Activated T-cell treated with anti-CD3 and anti-CD28 coated beads, Interleukin-2, amount 50 U/mL, for 4 hours (primary cell): ENCODE results near the gene CDT1. TPM values are rescaled to one million over a fixed set of nuclear protein-coding genes. Genes with fewer than 3 reads are reported as not detected.

Experiments used
- ATAC-seq, 2 donors: fragments of 200-7000 bp; cut with Tn5 transposase; one replicate each; pipeline ENCODE4 v1.10.0; 2021
- DNase-seq: peaks from one replicate; pipeline ENCODE4 v3.0.0-alpha.2; 2020
- H3K27me3 Mint-ChIP-seq: one replicate; pipeline ENCODE4 v1.8.0; 2021; ENCODE audit warnings: low read depth, mixed read lengths
- H3K36me3 Mint-ChIP-seq: one replicate; pipeline ENCODE4 v1.8.0; 2022; ENCODE audit warnings: mixed read lengths; ENCODE audit not compliant: insufficient read depth
- H3K4me1 Mint-ChIP-seq: one replicate; pipeline ENCODE4 v1.8.0; 2021; ENCODE audit warnings: low read depth, mixed read lengths
- H3K4me3 Mint-ChIP-seq: one replicate; pipeline ENCODE4 v1.8.0; 2021; ENCODE audit warnings: mild to moderate bottlenecking, moderate library complexity, mixed read lengths
- H3K9me3 Mint-ChIP-seq: one replicate; pipeline ENCODE4 v1.8.0; 2021; ENCODE audit warnings: mixed read lengths
- total RNA-seq, 3 donors: library from RNA; stranded (reverse); gene quantifications; one replicate each; pipeline ENCODE4 v1.2.1, GENCODE V29; 2021

The CDT1 gene
- total RNA-seq, 3 donors from 2014 or later = 81.0 to 96.4 (median 87.2) TPM

- ATAC-seq = no peak
- Mint-ChIP-seq H3K36me3 (peaks cover 3% of the 10 kb centered on the region), H3K9me3 (no peaks in the 10 kb centered on the region), H3K4me1 (peaks cover 3% of the 10 kb centered on the region), H3K4me3 (no peak overlapping the region), H3K27me3 (no peaks in the 10 kb centered on the region)
- no peak for DNase-seq
Measured at GRCh38 chr16:88848557-88848956, 45.0 kb downstream of the CDT1 start.

GRCh38 chr16:88850531-88851199, 47.1 kb downstream of the CDT1 start:
- Mint-ChIP-seq H3K27me3 (no peaks in the 10 kb centered on the region), H3K9me3 (no peaks in the 10 kb centered on the region), H3K4me3 (no peak overlapping the region), H3K4me1 (peaks cover 12% of the 10 kb centered on the region), H3K36me3 (peaks cover 3% of the 10 kb centered on the region)
- DNase-seq (no peak), ATAC-seq (no peak)

- Mint-ChIP-seq H3K36me3 (peaks cover 3% of the 10 kb centered on the region), H3K9me3 (no peaks in the 10 kb centered on the region), H3K27me3 (no peaks in the 10 kb centered on the region), H3K4me1 (peaks cover 14% of the 10 kb centered on the region), H3K4me3 (no peak overlapping the region)
- no peak for DNase-seq
- ATAC-seq = no peak
Measured at GRCh38 chr16:88851616-88852015, 48.0 kb downstream of the CDT1 start.

- Mint-ChIP-seq H3K4me1 (peaks cover 22% of the 10 kb centered on the region), H3K9me3 (no peaks in the 10 kb centered on the region), H3K4me3 (no peak overlapping the region), H3K27me3 (no peaks in the 10 kb centered on the region), H3K36me3 (peaks cover 3% of the 10 kb centered on the region)
- no peak for DNase-seq
- no peak for ATAC-seq
Measured at GRCh38 chr16:88853325-88853941, 49.8 kb downstream of the CDT1 start.

GRCh38 chr16:88854306-88855111, 50.9 kb downstream of the CDT1 start:
- H3K27me3 Mint-ChIP-seq = no peaks in the 10 kb centered on the region
- ATAC-seq (peak in 1 of 2 donors; percentile 8), DNase-seq (peak; percentile 19)
- H3K4me1 Mint-ChIP-seq = peaks cover 28% of the 10 kb centered on the region
- H3K4me3 Mint-ChIP-seq = peak overlapping the region; percentile 65
- H3K9me3 Mint-ChIP-seq = no peaks in the 10 kb centered on the region
- H3K36me3 Mint-ChIP-seq = peaks cover 3% of the 10 kb centered on the region

- H3K9me3 Mint-ChIP-seq = no peaks in the 10 kb centered on the region
- no peak for DNase-seq
Measured at GRCh38 chr16:88855176-88855575, 51.6 kb downstream of the CDT1 start.

GRCh38 chr16:88855736-88856121, 52.1 kb downstream of the CDT1 start:
- DNase-seq (no peak), ATAC-seq (no peak)
- peaks cover 4% of the 10 kb centered on the region for H3K36me3 Mint-ChIP-seq
- H3K4me1 Mint-ChIP-seq = peaks cover 28% of the 10 kb centered on the region
- H3K9me3 Mint-ChIP-seq = no peaks in the 10 kb centered on the region
- H3K27me3 Mint-ChIP-seq = no peaks in the 10 kb centered on the region
- H3K4me3 Mint-ChIP-seq = peak overlapping the region; percentile 81

More at GRCh38 chr16:88855176-88855575, 51.6 kb downstream of the CDT1 start:
- peak overlapping the region; percentile 65 for H3K4me3 Mint-ChIP-seq
- no peaks in the 10 kb centered on the region for H3K27me3 Mint-ChIP-seq
- H3K4me1 Mint-ChIP-seq = peaks cover 28% of the 10 kb centered on the region
- peaks cover 3% of the 10 kb centered on the region for H3K36me3 Mint-ChIP-seq
- no peak for ATAC-seq

- H3K4me1 Mint-ChIP-seq = peaks cover 28% of the 10 kb centered on the region
- H3K36me3 Mint-ChIP-seq = peaks cover 6% of the 10 kb centered on the region
- no peaks in the 10 kb centered on the region for H3K27me3 Mint-ChIP-seq
- H3K4me3 Mint-ChIP-seq = peak overlapping the region; percentile 97
- ATAC-seq (peak; percentile 35 to 39), DNase-seq (peak; percentile 11)
- H3K9me3 Mint-ChIP-seq = no peaks in the 10 kb centered on the region
Measured at GRCh38 chr16:88856122-88856827, 52.7 kb downstream of the CDT1 start.

GRCh38 chr16:88856828-88857727, 53.5 kb downstream of the CDT1 start, which contains the start of the genes GALNS and TRAPPC2L:
Gene GALNS (minus strand): TSS chr16:88856947. CDS start chr16:88856877, 70 bp downstream.
Gene TRAPPC2L (plus strand): TSS chr16:88857127. CDS start chr16:88857151, 24 bp downstream.
- DNase-seq (peak; percentile 100), ATAC-seq (peak; percentile 89 to 90)
- Mint-ChIP-seq H3K4me1 (peaks cover 28% of the 10 kb centered on the region), H3K4me3 (peak within 1 kb of the TSS; percentile 97), H3K36me3 (peaks cover 6% of the 10 kb centered on the region), H3K27me3 (no peaks in the 10 kb centered on the region), H3K9me3 (no peaks in the 10 kb centered on the region)

- ATAC-seq = peak; percentile 62 to 67
- Mint-ChIP-seq H3K9me3 (no peaks in the 10 kb centered on the region), H3K4me1 (peaks cover 26% of the 10 kb centered on the region), H3K4me3 (peak overlapping the region; percentile 97), H3K36me3 (peaks cover 11% of the 10 kb centered on the region), H3K27me3 (no peaks in the 10 kb centered on the region)
- peak; percentile 73 for DNase-seq
Measured at GRCh38 chr16:88857728-88858339, 54.2 kb downstream of the CDT1 start.
